ENCODE data around the gene MAN2B1.
"Not testable (repeated sequence)": the region's sequence is repeated elsewhere in the genome, so short reads cannot be mapped to it uniquely, and the experiment has no call there.

Gene MAN2B1

DNA sequence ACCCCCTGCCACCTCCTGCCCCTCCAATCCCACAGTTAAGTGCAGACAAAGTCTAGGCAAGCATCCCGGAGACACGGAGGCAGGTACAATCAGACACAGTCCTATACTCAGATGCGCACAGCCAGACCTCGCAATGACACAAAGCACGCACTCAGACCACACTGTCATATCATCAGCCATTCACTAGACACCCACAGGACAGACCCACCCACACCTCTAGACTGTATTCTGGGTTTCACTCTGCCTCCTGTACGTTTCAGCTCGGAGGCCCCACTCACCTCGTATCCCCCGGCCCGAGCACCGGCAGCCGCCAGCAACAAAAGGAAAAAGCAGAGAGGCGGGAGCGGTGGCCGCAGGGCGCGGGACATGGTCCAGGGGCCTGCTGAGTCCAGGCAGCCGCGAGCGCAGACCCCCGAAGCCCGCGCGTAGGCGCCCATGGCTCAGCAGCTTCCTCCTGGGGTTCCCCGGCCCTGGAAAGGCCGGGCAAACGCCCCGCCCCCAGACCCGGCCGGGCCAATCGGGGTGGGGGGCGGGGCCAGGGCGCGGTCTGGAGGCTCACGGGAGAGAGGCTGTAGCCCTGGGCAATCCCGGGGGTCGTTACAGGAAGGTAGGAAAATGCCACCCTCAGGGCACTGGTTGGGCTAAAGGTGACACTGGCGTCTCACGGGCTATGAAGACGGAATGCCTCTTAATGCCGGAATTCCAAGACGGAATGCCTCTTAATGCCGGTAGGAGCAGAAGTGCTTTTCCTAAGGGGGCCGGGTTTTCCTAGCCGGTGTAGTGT, at the start of gene MAN2B1, which contains the start of gene WDR83:
Gene MAN2B1 (minus strand): TSS at position 478 of the 784 bp plus-strand sequence. CDS start 41 bp downstream, at position 437.
Gene WDR83 (plus strand): TSS at position 543 of the 784 bp plus-strand sequence. CDS start 2,984 bp downstream, outside the sequence.
- peak; percentile 71 to 78 for DNase-seq

DNA sequence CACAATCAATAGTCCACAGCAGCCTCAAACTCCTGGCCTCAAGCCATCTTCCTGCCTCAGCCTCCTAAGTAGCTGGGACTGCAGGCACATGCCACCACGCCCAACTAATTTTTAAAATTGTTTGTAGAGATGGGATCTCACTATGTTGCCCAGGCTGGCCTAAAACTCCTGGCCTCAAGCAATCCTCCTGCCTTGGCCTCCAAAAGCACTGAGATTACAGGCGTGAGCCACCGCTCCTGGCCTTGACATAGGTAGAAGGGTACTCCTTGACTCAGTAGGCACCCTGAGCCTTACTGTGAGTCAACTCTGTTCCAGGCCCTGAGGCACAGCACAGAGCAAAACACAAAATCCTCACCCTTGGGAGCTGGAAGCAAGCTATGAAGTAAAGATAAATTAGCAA, 49.4 kb upstream of the MAN2B1 start:
- DNase-seq, result no peak

DNA sequence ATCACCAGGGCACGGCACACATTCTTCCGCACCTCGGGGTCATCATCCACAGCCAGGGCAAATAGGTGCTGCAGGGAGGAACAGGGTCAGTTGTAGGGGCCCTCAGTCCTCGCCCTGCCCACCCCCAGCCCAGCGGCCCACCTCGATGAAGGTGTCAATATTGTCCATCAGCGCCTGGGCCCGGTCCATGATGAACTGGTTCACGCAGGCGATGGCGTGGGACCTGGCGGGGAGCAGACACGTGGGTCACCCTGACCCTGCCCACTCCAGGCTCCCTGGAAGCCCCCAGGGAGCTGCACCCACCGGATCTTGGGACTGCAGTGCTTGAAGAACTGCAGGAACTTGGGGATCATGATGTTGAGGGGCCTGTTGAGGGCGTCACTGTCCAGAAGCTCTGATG, 48.6 kb upstream of the MAN2B1 start:
- DNase-seq, result no peak

DNA sequence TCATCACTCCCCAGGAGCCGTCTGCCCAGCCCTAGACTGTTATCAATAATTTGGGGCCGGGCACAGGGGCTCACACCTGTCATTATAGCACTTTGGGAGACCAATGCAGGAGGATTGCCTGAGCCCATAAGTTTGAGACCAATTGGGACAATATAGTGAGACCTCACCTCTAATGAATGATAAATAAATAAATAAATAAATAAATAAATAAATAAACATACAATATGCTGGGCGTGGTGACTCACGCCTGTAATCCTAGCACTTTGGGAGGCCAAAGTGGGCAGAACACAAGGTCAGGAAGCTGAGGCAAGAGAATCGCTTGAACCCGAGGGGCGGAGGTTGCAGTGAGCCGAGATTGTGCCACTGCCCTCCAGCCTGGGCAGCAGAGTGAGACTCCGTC, 46.8 kb upstream of the MAN2B1 start:
- not testable (repeated sequence) for DNase-seq

DNA sequence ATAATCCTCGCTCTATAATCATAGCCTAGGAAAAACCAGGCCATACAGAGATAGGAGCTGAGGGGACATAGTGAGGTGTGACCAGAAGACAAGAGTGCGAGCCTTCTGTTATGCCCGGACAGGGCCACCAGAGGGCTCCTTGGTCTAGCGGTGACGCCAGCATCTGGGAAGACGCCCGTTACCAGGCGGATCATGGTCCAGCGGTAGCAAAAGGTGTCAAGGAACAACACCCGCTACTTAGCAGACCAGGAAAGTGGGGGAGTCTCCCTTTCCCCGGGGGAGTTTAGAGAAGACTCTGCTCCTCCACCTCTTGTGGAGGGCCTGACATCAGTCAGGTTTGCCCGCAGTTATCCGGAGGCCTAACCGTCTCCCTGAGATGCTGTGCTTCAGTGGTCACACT, 45.5 kb upstream of the MAN2B1 start:
- DNase-seq, result not testable (repeated sequence)

DNA sequence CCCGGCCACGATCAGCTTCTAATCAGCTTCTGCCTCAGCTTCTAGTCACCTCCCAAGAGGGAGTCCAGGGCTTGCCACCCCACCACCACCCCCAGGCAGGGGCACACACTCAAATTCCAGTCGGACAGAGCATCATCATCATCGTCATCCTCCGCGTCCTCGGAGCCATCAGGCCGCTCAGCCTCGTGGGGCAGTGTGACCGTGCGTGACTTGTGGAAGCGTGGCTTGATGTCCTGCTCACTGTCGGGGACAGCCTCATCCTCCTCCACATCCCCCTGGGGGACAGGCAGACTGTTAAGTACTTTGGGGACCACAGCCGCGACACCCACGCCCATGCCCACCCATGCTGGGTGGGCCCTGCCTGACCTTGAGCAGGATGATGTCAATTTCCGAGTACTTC, 44.6 kb upstream of the MAN2B1 start:
- no peak for DNase-seq

DNA sequence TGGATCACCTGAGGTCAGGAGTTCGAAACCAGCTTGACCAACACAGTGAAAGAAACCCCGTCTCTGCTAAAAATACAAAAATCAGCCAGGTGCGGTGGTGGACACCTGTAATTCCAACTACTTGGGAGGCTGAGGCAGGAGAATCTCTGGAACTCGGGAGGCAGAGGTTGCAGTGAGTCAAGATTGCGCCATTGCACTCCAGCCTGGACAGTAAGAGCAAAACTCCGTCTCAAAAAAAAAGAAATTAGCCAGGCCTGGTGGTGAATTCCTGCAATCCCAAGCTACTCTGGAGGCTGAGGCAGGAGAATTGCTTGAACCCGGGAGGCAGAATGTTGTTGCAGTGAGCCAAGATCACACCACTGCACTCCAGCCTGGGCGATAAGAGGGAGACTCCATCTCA, 42.1 kb upstream of the MAN2B1 start:
- DNase-seq, result no peak

DNA sequence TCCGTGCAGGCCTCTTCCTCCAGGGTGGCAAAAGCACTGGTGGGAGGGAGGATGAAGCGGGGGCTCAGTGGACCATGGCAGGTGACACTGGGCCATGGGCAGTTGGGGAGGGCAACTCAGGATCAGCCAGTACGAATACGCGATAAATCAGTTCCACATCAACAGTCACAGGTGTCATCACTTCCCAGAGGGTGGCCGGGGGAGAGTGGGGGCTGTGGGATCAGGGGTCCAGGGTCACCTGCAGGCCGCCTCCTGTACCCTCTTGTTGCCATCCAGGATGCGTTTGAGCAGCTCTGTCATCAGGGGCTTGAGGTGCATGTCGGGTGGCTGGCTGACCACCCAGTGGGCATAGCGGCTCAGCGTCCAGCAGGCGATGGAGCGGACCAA, 39.8 kb upstream of the MAN2B1 start:
- DNase-seq, result no peak

DNA sequence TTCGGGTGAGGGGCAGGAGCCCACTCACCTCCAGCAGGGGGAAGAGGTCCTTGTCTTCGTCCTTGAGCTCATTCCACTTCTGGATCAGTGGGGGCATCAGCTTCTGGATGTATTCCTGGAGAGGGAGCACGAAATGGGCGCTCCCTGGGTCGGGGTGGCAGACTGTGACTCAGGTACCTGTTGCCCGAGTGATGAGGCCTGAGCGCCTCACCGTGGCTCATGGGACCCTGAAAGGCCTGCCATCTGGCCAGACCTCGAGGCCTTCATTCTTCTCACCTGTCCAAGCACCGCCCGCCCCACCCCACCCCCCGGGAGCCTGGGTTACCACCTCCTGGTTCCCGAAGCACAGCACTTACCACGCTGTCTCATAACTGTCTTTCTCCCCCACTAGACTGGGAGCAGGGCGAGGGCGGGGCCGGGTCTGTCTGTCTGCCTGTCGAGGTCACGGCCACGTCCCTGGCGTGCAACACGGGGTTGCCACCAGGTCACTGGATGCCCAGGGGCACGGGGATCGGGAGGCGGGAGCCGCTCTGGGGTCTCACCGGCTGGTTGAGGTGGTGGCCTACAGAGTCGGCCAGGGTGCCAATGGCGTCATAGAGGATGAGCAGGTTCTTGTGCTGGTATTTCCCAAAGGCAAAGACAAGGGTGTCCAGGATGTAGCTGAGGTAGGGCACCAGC, 39.3 kb upstream of the MAN2B1 start:
- DNase-seq, result no peak

DNA sequence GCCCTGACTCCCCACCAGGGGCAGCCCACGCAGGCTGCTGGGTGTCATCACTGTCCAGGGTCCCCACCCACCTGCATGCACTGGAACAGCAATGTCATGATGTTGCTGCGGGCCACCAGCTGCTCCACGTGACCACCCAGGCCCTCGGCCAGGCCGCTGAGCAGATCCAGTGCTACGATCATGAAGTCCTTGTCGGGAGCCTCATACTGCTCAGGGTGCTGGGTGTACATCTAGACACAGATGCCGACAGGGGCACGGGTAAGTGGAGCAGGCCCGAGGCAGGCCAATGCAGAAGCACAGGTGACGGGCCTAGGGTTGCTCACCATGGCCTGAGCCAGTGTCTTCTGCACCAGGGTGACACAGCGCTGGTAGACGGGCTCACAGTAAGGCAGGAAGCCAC, 38.6 kb upstream of the MAN2B1 start:
- DNase-seq, result no peak

DNA sequence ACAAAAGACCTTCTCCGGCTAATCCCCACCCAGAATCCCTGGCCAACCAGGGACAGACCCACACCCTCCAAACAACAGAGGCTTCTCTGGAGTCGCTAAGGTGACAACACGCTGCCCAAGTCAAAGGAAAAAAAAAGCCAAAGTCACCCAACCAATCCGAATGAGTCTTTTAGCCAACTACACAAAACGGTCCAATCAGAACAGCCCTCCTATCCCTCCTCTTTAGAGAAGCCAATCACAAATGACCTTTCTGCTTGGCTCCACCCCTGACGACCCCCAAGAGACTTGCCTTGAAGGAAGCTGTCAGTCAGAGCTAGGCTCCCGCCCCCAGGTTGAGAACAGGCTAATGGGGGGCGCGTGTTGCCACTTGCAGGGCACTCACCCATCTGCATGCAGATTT, 36.5 kb upstream of the MAN2B1 start:
- DNase-seq, result no peak

DNA sequence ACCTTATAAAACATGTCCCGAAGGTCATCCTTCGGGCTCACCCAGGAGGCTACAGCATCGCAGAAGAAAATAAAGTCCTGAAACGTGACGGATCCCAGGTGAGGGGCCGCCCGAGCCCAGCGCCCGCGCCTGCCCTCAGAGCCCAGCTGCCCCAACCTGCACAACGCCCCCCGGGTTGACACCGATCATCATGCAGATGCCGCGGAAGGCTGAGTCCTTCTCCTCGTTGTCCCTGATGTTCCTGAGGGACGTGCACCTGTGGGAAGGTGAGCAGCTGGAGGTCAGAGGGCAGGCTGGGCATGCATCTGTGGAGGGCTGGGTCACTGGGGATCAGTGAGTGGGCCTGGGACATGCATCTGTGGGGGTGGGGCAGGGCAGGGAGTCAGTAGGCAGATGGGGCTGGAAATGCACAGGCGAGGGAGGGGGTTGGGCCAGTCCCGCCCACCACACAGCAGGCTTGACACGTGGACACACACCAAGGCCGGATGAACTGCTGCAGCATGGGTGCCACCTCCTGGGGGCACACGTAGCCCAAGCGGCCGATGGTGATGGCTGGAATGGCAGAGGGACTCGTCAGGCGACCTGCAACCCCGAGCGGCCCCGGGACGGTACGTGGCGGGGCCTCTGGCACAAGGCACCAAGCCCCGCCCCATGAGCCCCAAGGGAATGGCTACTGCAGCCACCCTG, 35.2 kb upstream of the MAN2B1 start:
- no peak for DNase-seq

DNA sequence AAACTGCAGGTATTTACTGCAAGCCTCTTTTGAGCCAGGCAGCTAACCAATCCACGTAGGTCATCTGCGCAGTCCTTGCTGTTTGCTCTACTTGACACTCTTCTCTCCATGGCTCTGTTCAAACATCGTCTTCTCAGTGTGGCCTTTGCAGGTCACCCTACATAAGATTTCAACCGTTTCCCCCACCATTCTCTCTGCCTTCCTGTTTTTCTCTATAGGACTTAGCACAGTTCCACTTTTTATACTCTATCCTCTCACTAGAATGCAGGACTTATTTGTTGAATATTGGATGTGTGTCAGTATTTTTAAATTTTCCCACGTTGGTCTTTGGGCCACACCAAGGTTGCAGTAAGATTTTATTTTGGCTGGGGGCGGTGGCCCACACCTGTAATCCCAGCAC, 31.6 kb upstream of the MAN2B1 start:
- no peak for DNase-seq

DNA sequence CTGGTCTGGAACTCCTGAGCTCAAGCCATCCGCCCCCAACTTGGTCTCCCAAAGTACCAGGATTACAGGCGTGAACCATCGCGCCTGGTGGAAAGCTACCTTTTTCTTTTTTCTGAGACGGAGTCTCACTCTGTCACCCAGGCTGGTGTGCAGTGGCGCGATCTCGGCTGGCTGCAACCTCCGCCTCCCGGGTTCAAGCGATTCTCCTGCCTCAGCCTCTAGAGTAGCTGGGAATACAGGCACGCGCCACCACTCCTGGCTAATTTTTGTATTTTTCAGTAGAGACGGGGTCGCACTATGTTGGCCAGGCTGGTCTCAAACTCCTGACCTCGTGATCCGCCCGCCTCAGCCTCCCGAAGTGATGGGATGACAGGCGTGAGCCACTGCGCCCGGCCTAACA, 30.9 kb upstream of the MAN2B1 start:
- DNase-seq, result not testable (repeated sequence)

DNA sequence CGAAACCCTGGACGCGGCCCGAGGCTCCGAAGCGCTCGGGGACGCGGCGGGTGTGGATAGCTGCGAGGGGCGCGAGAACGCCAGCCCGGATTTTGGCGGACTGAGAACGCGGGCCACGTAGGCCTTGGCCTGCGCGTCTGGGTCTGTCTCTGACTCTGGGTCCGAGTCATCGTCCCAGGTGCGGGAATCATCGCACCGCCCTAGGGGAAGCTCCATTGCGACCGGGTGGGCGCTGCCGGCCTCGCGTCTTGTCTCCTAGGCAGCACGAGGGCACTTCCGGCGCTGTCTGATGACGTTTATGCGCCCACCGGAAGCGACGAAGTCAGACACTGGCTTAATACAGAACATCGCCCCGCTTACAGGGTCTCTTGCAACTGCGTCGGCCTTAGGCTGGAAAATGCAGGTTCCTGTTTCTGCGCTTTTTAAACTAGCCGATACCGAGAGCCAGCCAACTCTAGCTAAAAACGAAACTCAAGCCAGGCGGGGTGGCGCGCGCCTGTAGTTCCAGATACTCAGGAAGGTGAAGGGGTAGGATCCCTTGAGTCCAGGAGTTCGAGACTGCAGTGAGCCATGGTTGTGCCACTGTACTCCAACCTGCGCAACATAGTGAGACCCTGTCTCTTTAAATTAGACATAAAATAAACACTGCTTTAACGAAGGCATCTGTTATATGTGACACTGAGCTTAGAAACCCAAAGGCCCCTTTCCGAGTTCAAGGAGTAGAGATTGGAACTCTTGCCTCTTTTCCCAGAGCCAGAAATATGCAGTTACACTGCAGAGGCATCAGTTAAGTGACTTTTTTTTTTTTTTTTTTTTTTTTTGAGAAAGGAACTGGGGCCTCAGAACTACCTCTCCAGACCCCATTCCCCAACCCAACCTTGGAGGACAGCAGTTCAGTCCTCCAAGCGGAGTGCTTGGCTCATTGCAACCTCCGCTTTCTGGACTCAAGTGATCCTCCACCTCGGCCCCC, 30.1 kb upstream of the MAN2B1 start, which contains the start of gene FBXW9:
Gene FBXW9 (minus strand): TSS at position 266 of the 970 bp plus-strand sequence. CDS start 50 bp downstream, at position 216.
- DNase-seq, result peak; percentile 96 to 99

DNA sequence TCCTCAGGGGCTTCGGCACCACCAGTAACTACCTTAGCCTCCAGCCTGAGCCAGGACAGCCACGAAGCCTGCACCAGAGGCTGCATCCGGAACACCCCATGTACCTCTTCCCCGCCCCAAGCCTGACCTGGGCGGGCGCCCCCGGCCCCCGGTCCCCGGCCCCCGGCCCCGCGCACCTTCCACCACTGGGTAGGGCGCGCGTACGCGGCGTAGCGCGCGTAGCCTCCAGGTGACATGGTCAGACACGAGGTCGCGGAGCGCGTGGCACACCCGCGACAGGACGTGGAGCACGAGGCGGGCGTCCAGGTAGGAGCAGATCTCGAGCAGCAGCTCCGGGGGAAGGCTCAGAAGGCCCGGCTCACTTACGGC, 29.4 kb upstream of the MAN2B1 start:
- DNase-seq, result no peak

DNA sequence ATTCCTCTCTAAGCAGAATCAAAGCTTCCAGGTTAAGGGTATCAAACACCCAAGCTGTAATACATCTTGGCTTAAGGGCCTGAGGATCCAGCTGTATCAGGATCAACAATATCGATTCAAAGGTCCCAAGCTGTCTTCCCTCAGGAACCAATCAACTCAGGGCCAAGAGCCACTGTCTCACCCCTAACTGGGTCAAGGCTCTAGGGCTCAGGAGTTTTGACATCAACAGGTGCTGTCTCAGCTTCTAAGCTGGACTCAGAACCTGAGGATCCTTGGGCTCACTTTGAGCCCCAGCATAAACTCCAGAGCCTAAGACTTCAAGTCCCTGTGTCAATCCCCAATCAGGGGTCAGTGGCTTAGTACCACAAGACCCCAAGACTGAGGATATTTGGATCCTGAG, 29.0 kb upstream of the MAN2B1 start:
- DNase-seq, result no peak

DNA sequence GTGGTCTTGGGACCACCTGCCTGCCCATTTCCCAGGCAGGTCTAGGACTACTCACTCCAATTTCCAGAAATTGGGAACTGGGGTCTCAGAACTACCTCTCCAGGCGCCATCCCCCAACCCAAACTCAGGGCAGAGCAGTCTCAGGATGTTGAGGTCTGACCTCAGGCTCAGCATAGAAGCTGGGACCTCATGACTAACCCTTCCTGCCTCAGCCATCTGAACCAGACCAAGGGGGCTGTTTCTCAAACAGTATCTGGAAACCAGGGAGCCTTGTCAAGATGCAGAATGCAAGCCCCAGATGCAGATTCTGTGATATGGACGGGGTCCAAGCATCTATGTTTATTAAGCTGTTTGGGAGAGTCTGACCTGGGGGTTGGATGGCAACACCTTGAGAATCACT, 28.6 kb upstream of the MAN2B1 start:
- no peak for DNase-seq

DNA sequence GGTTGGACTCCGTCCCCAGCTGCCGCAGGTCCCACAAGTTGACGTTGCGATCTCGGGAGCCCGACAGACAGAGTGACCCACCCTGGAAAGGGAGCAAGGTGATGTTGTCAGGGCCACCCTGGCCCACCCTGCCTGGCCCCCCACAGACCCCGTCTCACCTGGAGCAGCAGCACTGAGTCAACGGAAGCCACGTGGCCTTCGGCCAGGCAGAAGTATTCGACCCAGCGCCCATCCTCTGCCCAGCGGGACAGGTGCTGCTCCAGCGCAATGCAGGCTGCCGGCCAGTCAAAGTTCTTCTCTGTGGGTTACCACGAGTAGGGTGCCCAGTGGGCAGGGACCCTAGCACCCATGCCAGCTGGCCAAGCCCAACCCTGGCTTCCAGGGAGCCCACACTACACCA, 28.1 kb upstream of the MAN2B1 start:
- no peak for DNase-seq

DNA sequence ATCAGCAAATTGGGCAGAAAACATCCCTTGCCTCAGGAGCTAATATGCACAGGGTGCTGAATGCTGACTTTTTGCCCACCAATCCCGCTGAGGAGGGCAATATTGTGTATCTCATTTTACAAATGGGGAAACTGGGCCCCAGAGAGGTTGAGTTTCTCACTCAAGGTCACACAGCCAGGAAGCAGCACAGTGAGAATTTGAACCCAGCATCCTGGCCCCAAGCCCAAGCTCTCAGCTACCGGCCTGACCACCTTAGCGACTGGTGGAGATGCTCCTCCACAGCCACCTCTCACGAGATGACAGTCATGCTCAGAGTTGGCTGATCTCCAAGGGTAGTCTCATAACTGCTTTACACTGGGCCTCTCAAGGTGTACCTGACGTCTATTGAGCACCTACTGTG, 26.4 kb upstream of the MAN2B1 start:
- DNase-seq, result no peak

DNA sequence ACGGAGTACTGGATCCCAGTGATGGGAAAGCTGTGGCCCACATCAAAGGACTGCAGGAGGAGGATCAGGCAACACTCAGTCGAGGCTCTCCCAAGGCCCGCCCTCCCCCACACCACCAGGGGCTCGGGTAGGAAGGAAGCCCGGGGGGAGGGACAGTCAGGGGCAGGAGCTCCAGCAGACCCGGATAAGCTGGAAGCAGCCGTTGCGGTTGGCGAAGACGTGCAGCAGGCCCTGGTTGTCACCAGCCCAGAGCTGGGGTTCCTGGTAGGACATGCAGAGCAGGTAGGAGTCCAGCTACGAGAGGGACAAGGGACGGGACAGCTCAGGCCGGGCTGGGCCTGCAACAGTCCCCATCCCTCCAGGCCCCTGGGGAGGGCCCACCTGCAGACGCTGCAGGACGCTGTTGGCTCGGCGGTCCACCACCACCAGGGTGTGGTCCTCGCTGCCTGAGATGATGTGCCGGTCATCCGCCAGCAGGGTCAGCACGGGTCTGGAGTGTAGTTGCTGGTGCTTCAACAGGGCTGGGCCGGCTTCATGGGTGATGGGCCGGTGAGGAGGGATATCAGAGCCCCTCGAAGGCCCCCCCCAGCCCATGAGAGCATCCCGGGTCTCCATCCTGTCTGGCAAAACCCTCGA, 23.2 kb upstream of the MAN2B1 start:
- no peak for DNase-seq

DNA sequence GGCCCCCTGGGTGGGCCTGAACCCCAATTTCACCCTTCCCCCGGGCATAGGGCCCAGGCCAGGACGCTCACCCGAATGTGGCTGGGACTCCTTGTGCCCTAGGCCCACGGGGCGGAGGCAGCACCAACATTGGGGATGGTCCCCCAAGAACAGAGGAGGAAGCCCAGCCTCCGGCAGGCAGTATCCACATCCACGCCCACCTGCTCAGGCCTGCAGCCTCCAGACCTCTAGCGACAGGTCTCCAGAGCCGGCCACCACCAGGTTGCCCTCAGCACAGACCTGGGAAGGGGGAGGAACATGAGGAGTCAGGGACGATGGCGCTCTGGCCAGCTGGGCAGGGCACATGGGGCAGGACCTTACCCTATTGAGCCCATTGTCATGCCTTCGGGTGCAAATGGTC, 22.5 kb upstream of the MAN2B1 start:
- DNase-seq, result no peak

Measured in stimulated activated CD4-positive, alpha-beta T cell treated with anti-CD3 and anti-CD28 coated beads, Interleukin-2, amount 100 ng/mL, for 48 hours (primary cell).